Activated CD8-positive, alpha-beta memory T cell treated with anti-CD3 and anti-CD28 coated beads for 36 hours (primary cell): ENCODE measurements around the gene ANXA7. TPM values are rescaled to one million over a fixed set of nuclear protein-coding genes. Genes with fewer than 3 reads are reported as not detected.

Experiments used
- CTCF ChIA-PET: fragments of 350-600 bp; sonication (Branson Sonifier 250); formaldehyde crosslinking; loops from one replicate; lab custom pipeline; 2021; ENCODE audit warnings: antibody characterized with exemption; lab: Charles Lee
- POLR2A ChIA-PET: fragments of 350-600 bp; sonication (Branson Sonifier 250); formaldehyde crosslinking; loops from one replicate; lab custom pipeline; 2021; ENCODE audit warnings: antibody characterized with exemption; lab: Charles Lee
- total RNA-seq, 2 experiments: library from RNA; stranded (reverse); gene quantifications; one replicate each; pipeline ENCODE4 v1.2.3, GENCODE V29; 2021

ANXA7 gene
- total RNA-seq = 100 to 1,000 TPM; 138 to 140 TPM

DNA sequence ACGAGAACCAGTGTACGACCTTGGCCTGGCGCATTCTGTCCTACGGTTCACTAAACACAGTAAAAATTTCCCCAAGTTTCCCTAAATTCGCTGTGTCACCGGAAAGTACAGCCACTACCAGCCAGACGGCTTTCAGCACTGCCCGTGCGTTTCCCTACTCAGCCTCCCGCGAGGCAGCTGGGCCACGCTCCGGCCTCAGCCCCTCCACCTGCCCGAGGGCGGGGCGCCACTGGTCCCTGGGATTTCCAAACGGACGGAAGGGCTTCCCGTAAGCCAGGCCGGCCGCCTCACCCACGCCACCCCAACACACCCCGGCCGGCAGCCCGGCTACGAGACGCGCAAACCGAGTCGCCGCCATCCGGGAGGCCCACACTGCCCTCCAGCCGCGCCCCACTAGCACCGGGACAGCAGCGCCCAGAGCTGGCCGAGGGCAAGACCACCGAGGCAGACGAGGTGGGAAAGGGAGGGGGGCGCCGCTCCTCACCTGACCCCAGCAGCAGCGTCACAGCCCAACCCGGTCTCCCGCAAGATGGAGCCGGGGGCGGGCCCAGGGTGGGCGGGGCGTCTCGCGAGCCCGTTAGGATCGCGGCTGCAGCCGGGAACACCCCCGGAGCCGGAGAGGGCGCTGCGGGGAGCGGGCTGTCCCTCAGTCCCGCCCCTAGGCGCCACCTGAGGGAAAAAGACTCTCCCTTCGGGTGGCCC lies at the start of gene ANXA7:
TSS of gene ANXA7 (minus strand) at position 531 of the 702 bp plus-strand sequence. CDS start 13,202 bp downstream, outside the sequence.
- POLR2A ChIA-PET = interaction anchor here (0.9 to 2.5 kb wide), 5 partner anchors 55 to 330 kb away, joined by 3 to 11 read pairs (median 5); partner anchors contain the start of genes CFAP70, DNAJC9, MRPS16 and PPP3CB
- CTCF ChIA-PET = interaction anchor here (1.0 to 1.3 kb wide), 4 partner anchors 36 to 82 kb away, joined by 3 to 7 read pairs (median 3); partner anchors contain the start of genes CFAP70 and PPP3CB

DNA sequence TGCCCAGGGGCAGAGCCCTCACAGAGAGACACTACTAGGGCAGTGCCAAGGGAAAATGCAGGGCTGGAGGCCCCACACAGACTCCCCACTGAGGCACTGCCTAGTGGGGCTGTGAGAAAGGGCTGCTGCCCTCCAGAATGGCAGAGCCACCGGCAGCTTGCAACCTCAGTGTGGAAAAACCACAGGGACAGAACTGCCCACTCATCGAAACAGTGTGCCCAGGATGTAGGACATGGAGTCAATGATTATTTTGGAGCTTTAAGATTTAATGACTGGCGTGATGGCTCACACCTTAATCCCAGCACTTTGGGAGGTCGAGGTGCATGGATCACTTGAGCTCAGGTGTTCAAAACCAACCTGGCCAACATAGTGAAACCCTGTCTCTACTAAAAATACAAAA lies 47.0 kb upstream of the ANXA7 start:
- ChIA-PET CTCF (interaction anchor here (0.9 kb wide), 1 partner anchor 75 kb away, joined by 4 read pairs; no protein-coding TSS in a partner anchor), POLR2A (no interaction called here)

GRCh38 chr10:73459683-73460314 lies 45.9 kb upstream of the ANXA7 start:
- CTCF ChIA-PET = interaction anchor here (0.7 kb wide), 1 partner anchor 308 kb away, joined by 3 read pairs; no protein-coding TSS in a partner anchor
- POLR2A ChIA-PET = no interaction called here

GRCh38 chr10:73456187-73456890 lies 42.5 kb upstream of the ANXA7 start:
- ChIA-PET CTCF (interaction anchor here (0.6 kb wide), 2 partner anchors 71 to 174 kb away, joined by 3 read pairs; no protein-coding TSS in a partner anchor), POLR2A (no interaction called here)

DNA sequence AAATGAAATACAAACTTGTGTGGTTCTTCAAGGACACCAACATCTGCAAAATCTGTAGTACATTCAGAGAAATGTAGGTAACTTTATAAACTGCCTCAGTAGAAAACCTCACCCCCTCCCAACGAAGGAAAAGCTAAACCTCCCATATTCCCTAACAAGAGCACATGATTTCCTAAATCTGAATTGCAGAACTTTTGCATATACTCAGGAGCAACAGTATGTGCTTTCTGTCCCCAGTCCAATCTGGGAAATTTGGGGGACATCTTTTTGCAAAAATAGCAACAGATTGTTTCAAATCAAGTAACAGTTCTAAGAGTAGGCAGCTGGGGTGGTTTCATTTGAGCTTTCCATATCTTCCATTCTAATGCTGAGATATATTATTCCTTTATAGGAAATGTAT lies 35.3 kb upstream of the ANXA7 start:
- POLR2A ChIA-PET = no interaction called here
- CTCF ChIA-PET = no interaction called here

DNA sequence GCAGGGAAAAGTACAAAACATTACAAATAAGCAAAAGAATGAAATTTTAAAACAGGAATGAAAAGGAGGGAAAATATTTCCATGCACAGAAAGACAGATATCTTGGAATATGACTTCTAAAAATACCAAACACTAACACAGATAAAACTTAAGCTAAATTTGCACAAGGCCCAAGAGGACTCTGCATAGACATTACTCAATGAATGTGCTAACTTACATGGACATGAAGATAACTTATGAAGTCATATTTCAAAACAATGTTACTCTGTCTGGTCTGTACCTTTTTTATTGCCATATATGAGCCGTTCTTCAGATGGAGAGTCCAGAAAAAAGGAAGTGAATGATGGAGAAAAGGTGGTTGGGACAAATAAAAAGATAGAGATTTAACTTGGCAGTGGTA lies 34.5 kb upstream of the ANXA7 start:
- ChIA-PET POLR2A (no interaction called here), CTCF (no interaction called here)

GRCh38 chr10:73446926-73447325 lies 33.1 kb upstream of the ANXA7 start:
- ChIA-PET CTCF (no interaction called here), POLR2A (no interaction called here)

DNA sequence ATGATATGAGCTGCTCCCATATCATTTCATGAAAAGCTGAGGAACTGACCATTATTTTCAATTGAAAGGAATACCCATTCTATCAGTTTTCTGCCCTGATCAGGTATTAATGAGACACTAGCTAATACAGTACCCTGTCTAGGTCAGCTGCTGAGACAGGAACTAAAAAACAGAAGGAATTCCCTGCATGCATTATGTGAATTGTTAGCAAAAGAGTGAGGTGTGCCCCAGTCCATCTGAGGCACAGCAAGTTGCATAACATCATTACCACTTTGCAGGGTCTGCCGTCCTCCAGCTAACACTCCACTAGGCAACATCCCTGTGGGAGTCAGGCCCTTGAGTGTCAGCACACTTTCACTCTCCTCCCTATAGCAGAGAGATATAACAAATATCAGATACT lies 30.6 kb upstream of the ANXA7 start:
- CTCF ChIA-PET = no interaction called here

GRCh38 chr10:73439605-73440312 lies 25.9 kb upstream of the ANXA7 start:
- POLR2A ChIA-PET = no interaction called here
- CTCF ChIA-PET = interaction anchor here (0.6 kb wide), 1 partner anchor 96 kb away, joined by 3 read pairs; no protein-coding TSS in a partner anchor

More for the DNA sequence above, 30.6 kb upstream of the ANXA7 start:
- POLR2A ChIA-PET = no interaction called here

DNA sequence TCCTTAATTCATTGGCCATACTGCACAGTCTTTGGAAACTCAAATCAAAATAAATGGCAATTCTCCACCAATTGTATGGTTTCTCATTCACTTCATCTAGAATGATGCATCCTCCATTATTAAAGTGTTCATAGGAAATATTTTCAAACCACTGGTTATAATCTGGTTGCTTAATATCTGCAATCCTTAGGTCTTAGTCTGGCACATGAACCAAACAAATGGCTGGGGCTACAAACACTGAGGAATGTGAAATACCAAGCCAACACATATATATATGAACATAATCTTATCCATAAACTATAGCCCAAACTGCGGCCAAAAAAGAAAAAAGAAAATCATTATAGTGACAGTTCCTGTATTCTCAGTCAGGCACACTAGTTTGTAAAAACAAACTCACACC lies 25.2 kb upstream of the ANXA7 start:
- CTCF ChIA-PET = interaction anchor here (0.6 kb wide), 1 partner anchor 97 kb away, joined by 3 read pairs; no protein-coding TSS in a partner anchor
- POLR2A ChIA-PET = no interaction called here

GRCh38 chr10:73433538-73433867 lies 19.6 kb upstream of the ANXA7 start, which contains the start of gene MSS51:
Gene MSS51, minus strand, starts transcription at chr10:73433561. Its CDS starts 5,277 bp downstream, at chr10:73428284.
- ChIA-PET CTCF (no interaction called here), POLR2A (interaction anchor here (0.6 kb wide), 1 partner anchor 22 kb away, joined by 3 read pairs; no protein-coding TSS in a partner anchor)

GRCh38 chr10:73432646-73433537 lies 19.0 kb upstream of the ANXA7 start:
- ChIA-PET CTCF (no interaction called here), POLR2A (interaction anchor here (0.6 kb wide), 1 partner anchor 21 kb away, joined by 3 read pairs; no protein-coding TSS in a partner anchor)

GRCh38 chr10:73426318-73426717 lies 12.5 kb upstream of the ANXA7 start:
- POLR2A ChIA-PET = no interaction called here
- CTCF ChIA-PET = no interaction called here

DNA sequence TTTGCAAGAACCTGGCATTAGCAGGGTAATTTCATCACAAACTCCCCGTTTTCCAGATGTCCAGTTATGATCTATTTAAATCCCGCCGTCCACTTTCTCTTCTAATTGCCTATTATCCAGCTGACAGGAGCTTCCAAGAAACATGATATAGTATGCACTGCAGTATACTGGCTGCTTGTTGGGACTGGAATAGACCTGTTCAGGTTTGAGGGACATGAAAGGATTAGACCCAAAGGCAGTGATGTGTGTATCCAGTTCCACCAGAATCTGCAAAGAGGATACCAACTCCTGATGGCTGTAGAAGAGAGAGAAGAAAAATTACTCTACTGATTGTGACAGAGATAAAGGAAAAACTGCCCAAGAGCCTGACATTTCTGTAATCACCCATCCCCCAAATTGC lies 10.6 kb upstream of the ANXA7 start:
- ChIA-PET CTCF (interaction anchor here (0.6 kb wide), 1 partner anchor 200 kb away, joined by 3 read pairs; no protein-coding TSS in a partner anchor), POLR2A (no interaction called here)

GRCh38 chr10:73423309-73423708 lies 9.5 kb upstream of the ANXA7 start:
- CTCF ChIA-PET = no interaction called here
- POLR2A ChIA-PET = no interaction called here

- ChIA-PET POLR2A (no interaction called here), CTCF (no interaction called here)
Measured at GRCh38 chr10:73416571-73416970, 2.7 kb upstream of the ANXA7 start.

- CTCF ChIA-PET = interaction anchor here (1.0 to 1.1 kb wide), 2 partner anchors 65 to 81 kb away, joined by 3 read pairs; partner anchors contain the start of gene PPP3CB
- POLR2A ChIA-PET = interaction anchor here (2.1 to 2.5 kb wide), 2 partner anchors 82 to 168 kb away, joined by 9 to 11 read pairs; partner anchors contain the start of genes DNAJC9 and PPP3CB
Measured at GRCh38 chr10:73414230-73414945, 530 bp upstream of the ANXA7 start.
